ENCODE results near the gene CTPS1.

The CTPS1 gene

DNA sequence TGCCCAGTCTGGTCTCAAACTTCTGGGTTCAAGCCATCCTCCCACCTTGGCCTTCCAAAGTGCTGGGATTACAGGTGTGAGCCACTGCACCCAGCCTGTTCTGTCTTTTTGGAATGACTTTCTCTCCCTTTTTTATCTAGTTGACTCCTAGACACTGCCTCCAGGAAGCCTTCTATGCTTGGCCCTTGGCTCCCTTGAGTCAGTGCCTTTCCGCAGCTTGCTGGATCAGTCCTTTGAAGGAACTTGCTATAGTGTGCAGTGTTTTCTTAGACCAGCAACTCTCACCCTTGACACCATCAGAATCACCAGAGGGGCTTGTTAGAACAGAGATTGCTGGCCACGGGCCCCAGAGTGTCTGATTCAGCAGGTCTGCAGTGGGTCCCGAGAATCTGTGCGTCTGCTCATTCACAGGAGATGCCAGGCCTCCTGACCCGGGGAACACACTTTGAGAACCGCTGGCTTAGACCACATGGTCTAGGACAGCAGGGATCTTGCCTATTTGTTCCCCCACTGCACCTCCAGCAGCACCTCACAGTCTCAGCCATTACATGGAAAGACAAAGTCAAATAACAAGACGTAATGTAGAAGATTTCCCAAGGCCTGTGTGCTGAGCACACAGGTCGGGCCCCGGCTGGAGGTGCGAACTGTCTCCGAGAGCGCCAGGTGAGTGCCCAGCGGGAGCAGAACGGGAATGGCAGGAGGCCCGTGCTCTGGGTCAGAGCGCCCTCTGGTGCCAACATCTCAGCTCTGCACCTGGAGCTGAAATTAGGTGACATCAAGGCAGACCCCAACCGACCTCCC, 27.4 kb upstream of the CTPS1 start:
- Mint-ChIP-seq H3K27ac (no peak overlapping the region), H3K9me3 (no peaks in the 10 kb centered on the region), H3K4me3 (peak overlapping the region in 1 of 2 donors; percentile 22), H3K4me1 (ENCODE audit: low read depth in 2 of 2) (peaks cover 14% of the 10 kb centered on the region in 2 donors), H3K27me3 (peaks cover 21 to 48% of the 10 kb centered on the region in 2 donors), H3K36me3 (ENCODE audit: insufficient read depth) (no peaks in the 10 kb centered on the region)
- peak; percentile 46 to 54 (median 53) for DNase-seq
- ATAC-seq (replicated peaks) = peak; percentile 68

DNA sequence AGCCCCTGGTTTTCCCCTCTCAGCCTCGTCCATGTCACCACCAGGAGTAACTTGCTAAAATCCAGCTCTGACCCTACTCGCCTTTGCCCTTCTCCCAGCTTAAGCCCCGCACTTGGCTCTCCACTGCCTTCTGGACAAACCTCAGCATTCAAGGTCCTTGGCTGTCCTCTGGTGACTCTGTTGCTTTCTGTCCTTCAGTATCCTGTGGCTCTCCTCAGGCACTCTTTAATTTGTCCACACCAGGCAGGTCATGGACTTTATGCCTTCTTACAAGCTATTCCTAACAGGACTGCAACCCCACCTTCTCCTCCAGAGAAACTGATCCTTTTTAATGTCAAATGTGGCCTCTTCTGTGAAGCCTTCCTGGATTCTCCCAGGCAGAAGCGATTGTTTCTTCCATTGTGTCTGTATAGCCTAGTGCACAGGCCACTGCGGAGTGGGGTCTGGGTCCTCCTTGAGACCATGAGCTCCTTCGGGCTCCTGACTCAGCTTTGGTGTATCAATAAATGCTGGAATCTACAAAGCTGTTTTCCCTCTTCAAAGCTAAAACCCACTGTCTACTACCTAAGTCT, 26.7 kb upstream of the CTPS1 start:
- Mint-ChIP-seq H3K27me3 (peaks cover 21 to 48% of the 10 kb centered on the region in 2 donors), H3K9me3 (no peaks in the 10 kb centered on the region)
- ATAC-seq (replicated peaks) = peak; percentile 12

DNA sequence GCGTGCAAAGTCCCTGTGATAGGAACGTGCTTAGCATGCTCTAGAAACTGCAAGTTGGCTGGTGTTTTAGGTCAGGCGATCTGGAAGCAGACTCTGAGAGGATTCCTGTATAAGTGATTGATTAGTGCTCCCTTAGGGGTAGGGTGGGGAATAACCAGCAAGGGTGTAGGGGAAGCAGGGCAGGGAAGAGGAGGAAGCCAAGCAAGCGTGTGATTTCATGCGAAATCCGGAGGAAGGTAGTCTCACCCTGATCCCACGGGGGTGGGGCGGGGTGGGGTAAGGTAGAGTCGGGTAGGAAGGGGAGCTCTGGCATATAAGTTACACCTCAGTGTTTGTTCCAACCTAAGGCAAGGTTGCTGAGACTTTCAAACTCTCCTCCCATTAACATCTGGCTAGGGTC, 24.9 kb upstream of the CTPS1 start:
- peaks cover 21 to 34% of the 10 kb centered on the region in 2 donors for H3K27me3 Mint-ChIP-seq
- no peak for DNase-seq
- H3K4me1 Mint-ChIP-seq (ENCODE audit: low read depth in 2 of 2) = peaks cover 8 to 10% of the 10 kb centered on the region in 2 donors

More for the DNA sequence above, 26.7 kb upstream of the CTPS1 start:
- Mint-ChIP-seq H3K4me3 (no peak overlapping the region), H3K4me1 (ENCODE audit: low read depth in 2 of 2) (peaks cover 14% of the 10 kb centered on the region in 2 donors), H3K36me3 (ENCODE audit: insufficient read depth) (no peaks in the 10 kb centered on the region), H3K27ac (no peak overlapping the region)
- no peak for DNase-seq

DNA sequence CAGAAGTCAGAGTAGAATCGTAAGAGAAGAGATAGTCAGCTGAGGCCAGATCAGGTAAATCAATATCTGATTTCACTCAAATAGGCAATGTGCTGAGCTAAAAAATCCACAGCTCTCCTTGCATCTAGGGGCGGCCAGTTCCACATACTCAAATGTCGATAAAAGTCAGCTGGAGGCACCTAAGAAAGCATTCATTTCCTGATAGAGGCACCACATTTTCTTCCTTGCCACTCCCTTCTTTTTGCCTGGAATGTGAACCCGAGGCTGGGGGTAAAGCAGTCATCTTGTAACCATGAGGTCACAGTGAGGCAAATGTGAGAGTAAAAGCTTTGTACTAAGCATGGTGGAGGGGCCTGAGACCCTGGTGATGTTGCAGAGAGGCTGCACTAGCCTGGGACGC, 24.2 kb upstream of the CTPS1 start:
- DNase-seq = no peak
- no peak overlapping the region for H3K27ac Mint-ChIP-seq
- peaks cover 8 to 10% of the 10 kb centered on the region in 2 donors for H3K4me1 Mint-ChIP-seq (ENCODE audit: low read depth in 2 of 2)
- H3K27me3 Mint-ChIP-seq = peaks cover 21 to 34% of the 10 kb centered on the region in 2 donors
- no peaks in the 10 kb centered on the region for H3K36me3 Mint-ChIP-seq (ENCODE audit: insufficient read depth)
- no peak overlapping the region for H3K4me3 Mint-ChIP-seq
- ATAC-seq (replicated peaks) = no peak
- no peaks in the 10 kb centered on the region for H3K9me3 Mint-ChIP-seq

More for the DNA sequence above, 24.9 kb upstream of the CTPS1 start:
- Mint-ChIP-seq H3K9me3 (no peaks in the 10 kb centered on the region), H3K4me3 (no peak overlapping the region), H3K36me3 (ENCODE audit: insufficient read depth) (no peaks in the 10 kb centered on the region), H3K27ac (no peak overlapping the region)
- no peak for ATAC-seq (replicated peaks)

DNA sequence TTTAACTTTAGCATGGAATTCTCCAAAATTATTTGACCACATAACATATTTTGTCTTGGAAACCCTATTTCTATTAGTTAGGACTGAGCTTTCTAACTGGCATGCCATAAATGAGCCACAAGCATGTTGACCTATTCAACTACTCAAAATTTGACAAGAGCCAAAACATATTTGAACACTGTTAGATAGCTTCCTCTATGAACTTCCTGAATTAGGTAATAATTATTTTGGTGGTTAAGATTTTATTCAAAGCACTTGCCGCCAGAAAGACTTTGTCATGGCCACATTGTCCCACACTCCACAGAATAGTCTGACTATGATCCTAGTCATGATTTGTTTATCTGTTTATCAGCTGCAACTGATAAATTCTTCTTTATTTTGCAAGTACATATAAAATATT, 23.1 kb upstream of the CTPS1 start:
- Mint-ChIP-seq H3K27me3 (peaks cover 21 to 34% of the 10 kb centered on the region in 2 donors), H3K4me3 (no peak overlapping the region), H3K36me3 (ENCODE audit: insufficient read depth) (no peaks in the 10 kb centered on the region), H3K27ac (no peak overlapping the region), H3K4me1 (ENCODE audit: low read depth in 2 of 2) (peaks cover 8 to 10% of the 10 kb centered on the region in 2 donors), H3K9me3 (no peaks in the 10 kb centered on the region)
- no peak for ATAC-seq (replicated peaks)
- DNase-seq = no peak

DNA sequence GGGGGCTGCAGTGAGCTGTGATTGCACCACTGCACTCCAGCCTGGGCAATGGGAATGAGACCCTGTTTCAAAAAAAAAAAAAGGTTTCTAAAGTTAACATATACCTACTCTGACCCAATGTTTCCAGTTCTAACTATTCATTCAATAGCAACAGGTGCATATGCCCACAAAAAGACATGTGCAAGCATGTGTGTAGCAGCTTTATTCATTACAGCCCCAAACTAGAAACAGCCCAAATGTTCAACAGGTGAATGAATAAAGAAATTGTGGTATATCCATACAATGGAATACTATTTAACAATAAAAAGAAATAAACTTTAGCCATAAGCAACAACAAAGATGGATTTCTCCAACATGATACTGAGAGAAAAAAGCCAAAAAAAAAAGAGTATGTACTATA, 21.3 kb upstream of the CTPS1 start:
- Mint-ChIP-seq H3K27ac (no peak overlapping the region), H3K9me3 (no peaks in the 10 kb centered on the region), H3K4me1 (ENCODE audit: low read depth in 2 of 2) (no peaks in the 10 kb centered on the region), H3K4me3 (no peak overlapping the region), H3K27me3 (peaks cover 21 to 23% of the 10 kb centered on the region in 2 donors), H3K36me3 (ENCODE audit: insufficient read depth) (no peaks in the 10 kb centered on the region)
- ATAC-seq (replicated peaks) (no peak), DNase-seq (no peak)

DNA sequence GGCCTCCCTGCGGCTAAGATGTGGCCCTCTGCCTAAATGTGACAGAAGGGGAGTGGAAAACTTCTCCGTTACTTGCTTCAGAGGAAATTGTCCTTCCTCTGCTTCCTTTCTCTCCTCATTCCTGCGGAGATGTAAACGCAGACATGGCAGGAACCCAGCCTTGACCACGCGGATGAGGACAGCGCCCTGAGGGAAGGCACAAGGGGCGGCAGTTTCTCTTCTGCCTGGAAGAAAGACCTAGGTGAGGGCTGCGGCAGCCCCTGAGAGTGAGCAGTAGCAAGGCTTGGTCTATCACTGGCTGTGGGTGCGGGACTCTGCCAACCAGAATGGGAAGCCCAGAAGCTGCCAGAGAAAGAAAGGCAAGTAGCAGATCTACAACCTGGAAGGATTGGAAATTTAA, 14.0 kb upstream of the CTPS1 start:
- H3K27me3 Mint-ChIP-seq = peaks cover 0 to 6% of the 10 kb centered on the region in 2 donors
- H3K36me3 Mint-ChIP-seq (ENCODE audit: insufficient read depth) = no peaks in the 10 kb centered on the region
- no peaks in the 10 kb centered on the region for H3K4me1 Mint-ChIP-seq (ENCODE audit: low read depth in 2 of 2)
- no peak overlapping the region for H3K27ac Mint-ChIP-seq
- no peaks in the 10 kb centered on the region for H3K9me3 Mint-ChIP-seq
- no peak overlapping the region for H3K4me3 Mint-ChIP-seq
- DNase-seq (no peak), ATAC-seq (replicated peaks) (no peak)

DNA sequence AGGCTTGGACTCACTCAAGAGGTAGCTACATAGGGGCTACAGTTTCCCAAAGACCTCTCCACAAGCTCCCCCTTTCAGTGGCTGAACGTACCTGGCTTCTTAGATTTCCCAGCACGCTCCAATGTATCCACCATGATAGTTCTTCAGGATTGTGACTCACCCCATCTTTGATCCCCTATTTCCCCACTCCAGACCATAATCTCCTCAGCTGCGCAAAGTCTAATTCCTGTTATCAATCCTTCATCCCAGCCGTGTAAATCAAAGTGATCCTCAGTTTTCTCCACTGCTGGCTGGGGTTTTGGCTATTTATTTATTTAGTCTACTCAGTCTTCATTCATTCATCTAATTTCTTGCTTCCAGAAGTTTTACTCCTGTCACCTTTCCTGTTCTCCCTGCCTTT, 13.1 kb upstream of the CTPS1 start:
- peaks cover 0 to 6% of the 10 kb centered on the region in 2 donors for H3K27me3 Mint-ChIP-seq
- no peaks in the 10 kb centered on the region for H3K9me3 Mint-ChIP-seq
- DNase-seq (no peak), ATAC-seq (replicated peaks) (no peak)
- no peak overlapping the region for H3K4me3 Mint-ChIP-seq
- no peaks in the 10 kb centered on the region for H3K4me1 Mint-ChIP-seq (ENCODE audit: low read depth in 2 of 2)
- no peaks in the 10 kb centered on the region for H3K36me3 Mint-ChIP-seq (ENCODE audit: insufficient read depth)
- no peak overlapping the region for H3K27ac Mint-ChIP-seq

DNA sequence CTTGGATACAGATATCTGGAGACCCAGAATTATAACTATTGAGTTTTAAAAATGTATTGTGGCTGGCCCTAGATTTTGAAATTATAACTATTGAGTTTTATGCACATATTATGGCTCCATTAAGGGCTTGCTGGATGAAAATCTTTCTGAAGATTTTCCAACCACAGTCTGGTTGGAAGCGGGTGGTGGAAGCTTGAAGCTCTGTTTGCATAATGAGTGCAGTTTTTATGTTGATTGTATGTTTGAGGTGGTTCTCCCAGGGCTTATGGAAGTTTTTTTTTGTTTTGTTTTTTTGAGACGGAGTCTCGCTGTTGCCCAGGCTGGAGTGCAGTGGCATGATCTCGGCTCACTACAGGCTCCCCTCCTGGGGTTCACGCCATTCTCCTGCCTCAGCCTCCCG, 10.1 kb upstream of the CTPS1 start:
- DNase-seq (no peak), ATAC-seq (replicated peaks) (no peak)
- Mint-ChIP-seq H3K9me3 (no peaks in the 10 kb centered on the region), H3K27ac (no peak overlapping the region), H3K27me3 (peaks cover 0 to 6% of the 10 kb centered on the region in 2 donors), H3K4me1 (ENCODE audit: low read depth in 2 of 2) (no peaks in the 10 kb centered on the region), H3K36me3 (ENCODE audit: insufficient read depth) (no peaks in the 10 kb centered on the region), H3K4me3 (no peak overlapping the region)

DNA sequence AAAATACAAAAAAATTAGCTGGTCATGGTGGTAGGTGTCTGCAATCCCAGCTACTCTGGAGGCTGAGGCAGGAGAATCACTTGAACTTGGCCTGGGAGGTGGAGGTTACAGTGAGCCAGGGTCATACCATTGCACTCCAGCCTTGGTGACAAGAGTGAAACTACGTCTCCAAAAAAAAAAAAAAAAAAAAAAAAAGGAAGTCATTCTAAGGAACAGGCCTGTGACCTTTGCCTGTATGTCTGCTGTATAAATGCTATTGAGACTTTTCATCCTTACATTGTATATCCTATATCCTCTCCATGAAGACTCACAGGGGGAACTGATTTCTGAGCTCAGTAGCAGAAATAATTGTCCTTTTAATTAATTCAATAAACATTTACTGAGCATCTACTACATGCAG, 7.5 kb upstream of the CTPS1 start:
- H3K36me3 Mint-ChIP-seq (ENCODE audit: insufficient read depth) = no peaks in the 10 kb centered on the region
- H3K9me3 Mint-ChIP-seq = no peaks in the 10 kb centered on the region
- DNase-seq = no peak
- peaks cover 0 to 6% of the 10 kb centered on the region in 2 donors for H3K27me3 Mint-ChIP-seq
- H3K27ac Mint-ChIP-seq = no peak overlapping the region
- no peak for ATAC-seq (replicated peaks)
- no peak overlapping the region for H3K4me3 Mint-ChIP-seq
- no peaks in the 10 kb centered on the region for H3K4me1 Mint-ChIP-seq (ENCODE audit: low read depth in 2 of 2)

DNA sequence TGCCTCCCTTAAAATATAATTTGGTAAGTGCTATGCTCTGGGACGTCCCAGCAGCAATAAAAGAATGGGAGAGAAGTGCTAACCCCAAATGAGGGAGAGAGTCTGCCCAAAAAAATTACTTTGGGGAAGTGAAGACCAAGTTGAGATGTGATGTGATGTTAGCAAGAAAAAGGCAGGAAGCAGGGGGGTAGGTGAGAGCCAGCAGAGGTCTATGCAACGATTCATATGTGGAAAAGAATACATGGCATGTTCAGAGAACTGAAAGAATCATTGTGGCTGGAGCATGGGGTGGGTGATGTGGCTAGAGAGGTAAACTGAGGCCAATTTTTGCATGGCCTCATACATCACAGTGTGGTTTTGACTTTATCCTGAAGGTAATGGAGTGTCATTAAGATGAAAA, 5.6 kb upstream of the CTPS1 start:
- H3K36me3 Mint-ChIP-seq (ENCODE audit: insufficient read depth) = peaks cover 4% of the 10 kb centered on the region
- no peaks in the 10 kb centered on the region for H3K9me3 Mint-ChIP-seq
- H3K4me3 Mint-ChIP-seq = no peak overlapping the region
- ATAC-seq (replicated peaks) = no peak
- no peak overlapping the region for H3K27ac Mint-ChIP-seq
- peaks cover 0 to 6% of the 10 kb centered on the region in 2 donors for H3K27me3 Mint-ChIP-seq
- no peak for DNase-seq
- H3K4me1 Mint-ChIP-seq (ENCODE audit: low read depth in 2 of 2) = peaks cover 0 to 2% of the 10 kb centered on the region in 2 donors

DNA sequence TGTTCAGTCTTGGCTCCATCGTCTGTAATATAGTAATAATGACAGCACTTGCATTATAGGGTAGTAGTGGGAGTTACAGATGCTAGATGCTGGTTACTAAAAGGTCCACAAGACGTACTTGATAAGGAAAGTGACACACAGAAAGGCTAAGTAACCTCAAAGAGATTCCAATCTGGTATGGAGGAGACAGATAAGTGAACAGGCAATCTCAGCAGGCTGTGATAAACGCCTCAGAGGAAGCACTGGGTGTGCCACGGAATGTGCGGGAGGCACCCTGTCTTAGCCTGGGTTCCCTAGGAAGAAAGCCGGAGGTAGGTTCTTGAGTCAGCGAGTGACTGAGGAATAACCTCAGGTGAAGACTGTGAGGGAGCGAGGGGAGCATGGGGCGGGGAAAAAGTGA, 4.6 kb upstream of the CTPS1 start:
- no peaks in the 10 kb centered on the region for H3K9me3 Mint-ChIP-seq
- H3K36me3 Mint-ChIP-seq (ENCODE audit: insufficient read depth) = peaks cover 12% of the 10 kb centered on the region
- no peak overlapping the region for H3K27ac Mint-ChIP-seq
- H3K27me3 Mint-ChIP-seq = no peaks in the 10 kb centered on the region
- ATAC-seq (replicated peaks) (no peak), DNase-seq (no peak)
- H3K4me1 Mint-ChIP-seq (ENCODE audit: low read depth in 2 of 2) = peaks cover 0 to 6% of the 10 kb centered on the region in 2 donors
- no peak overlapping the region for H3K4me3 Mint-ChIP-seq

DNA sequence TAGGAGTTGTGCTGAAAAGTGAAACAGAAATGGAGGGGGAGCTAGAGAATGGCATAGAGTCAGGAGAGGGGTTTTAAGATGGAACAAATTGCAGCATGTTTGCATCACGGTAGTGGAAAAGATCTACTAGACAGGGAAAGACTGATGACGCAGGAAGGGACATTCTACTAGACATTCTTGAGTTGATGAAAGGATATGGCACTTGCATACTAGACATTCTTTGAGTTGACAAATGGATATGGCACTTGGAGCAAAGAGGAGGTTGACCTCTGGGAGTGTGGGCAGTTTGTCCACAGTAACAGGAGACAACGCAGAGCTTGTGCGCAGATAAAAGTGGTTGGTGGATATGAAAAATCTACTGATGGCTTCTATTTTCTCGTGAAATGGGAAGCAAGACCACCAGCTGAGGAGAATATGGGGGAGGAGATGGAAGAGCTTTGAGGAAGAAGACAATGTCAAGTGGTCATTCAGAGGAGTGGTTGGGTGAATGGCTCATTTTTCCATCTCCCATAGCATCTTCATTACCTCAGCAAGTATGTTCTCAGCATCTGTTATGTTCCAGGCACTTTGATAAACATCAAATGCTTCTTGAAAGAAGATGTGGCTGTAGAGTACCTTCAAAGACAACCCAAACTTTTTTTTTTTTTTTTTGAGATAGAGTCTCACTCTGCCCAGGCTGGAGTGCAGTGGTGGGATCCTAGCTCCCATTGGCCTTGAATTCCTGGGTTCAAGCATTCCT, 2.4 kb upstream of the CTPS1 start:
- Mint-ChIP-seq H3K27ac (no peak overlapping the region), H3K4me3 (no peak overlapping the region), H3K9me3 (no peaks in the 10 kb centered on the region), H3K4me1 (ENCODE audit: low read depth in 2 of 2) (peaks cover 18 to 20% of the 10 kb centered on the region in 2 donors), H3K27me3 (no peaks in the 10 kb centered on the region), H3K36me3 (ENCODE audit: insufficient read depth) (peaks cover 24% of the 10 kb centered on the region)
- no peak for ATAC-seq (replicated peaks)
- DNase-seq = no peak

Data from effector memory CD8-positive, alpha-beta T cell (primary cell).